GM12891 (cell line): ENCODE data around the gene MMP28.

Experiments
- POLR2A ChIP-seq: IDR thresholded peaks from 2 replicates; pipeline ENCODE4 v1.6.1; 2011; ENCODE audit warnings: low read depth, low read length, control low read depth
- POLR2AphosphoS5 ChIP-seq: IDR thresholded peaks from 2 replicates; pipeline ENCODE4 v1.6.1; 2011; ENCODE audit warnings: low read depth, low read length, control low read depth

GRCh38 chr17:35841505-35841904 is 46.1 kb upstream of the MMP28 start:
- TF ChIP-seq POLR2AphosphoS5 (no peak), POLR2A (no peak)
